ENCODE results near the gene BMP8A.

Gene BMP8A

DNA sequence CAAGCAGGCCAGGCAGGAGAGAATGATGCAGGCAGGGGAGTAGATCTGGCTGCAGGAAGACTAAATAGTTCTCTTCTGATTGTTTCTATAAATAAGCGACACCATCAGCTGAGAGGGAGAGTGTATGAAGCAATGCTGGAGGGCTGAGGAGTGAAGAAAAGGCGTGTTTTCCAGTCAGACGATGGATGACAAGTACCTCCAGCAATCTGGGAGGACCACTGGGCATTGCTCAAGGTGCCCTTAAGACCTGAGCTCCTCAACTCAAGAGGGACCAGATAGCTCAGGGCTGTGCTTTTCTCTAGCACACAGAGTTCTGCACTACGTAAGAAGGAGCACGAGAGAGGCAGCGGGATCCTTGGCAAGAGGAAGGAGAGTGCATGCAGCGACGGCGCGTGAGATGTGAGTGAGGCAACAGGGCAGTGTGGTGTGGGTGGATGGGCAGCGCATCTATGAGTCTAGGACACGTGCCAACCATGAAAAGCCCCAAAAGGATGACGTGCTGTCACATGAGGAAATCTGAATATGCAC is 49.1 kb downstream of the BMP8A start:
- no peak for TF ChIP-seq EZH2phosphoT487 (IDR thresholded peaks at IDR 0.05; ENCODE audit: borderline replicate concordance)
- TF ChIP-seq, protein P1, sequence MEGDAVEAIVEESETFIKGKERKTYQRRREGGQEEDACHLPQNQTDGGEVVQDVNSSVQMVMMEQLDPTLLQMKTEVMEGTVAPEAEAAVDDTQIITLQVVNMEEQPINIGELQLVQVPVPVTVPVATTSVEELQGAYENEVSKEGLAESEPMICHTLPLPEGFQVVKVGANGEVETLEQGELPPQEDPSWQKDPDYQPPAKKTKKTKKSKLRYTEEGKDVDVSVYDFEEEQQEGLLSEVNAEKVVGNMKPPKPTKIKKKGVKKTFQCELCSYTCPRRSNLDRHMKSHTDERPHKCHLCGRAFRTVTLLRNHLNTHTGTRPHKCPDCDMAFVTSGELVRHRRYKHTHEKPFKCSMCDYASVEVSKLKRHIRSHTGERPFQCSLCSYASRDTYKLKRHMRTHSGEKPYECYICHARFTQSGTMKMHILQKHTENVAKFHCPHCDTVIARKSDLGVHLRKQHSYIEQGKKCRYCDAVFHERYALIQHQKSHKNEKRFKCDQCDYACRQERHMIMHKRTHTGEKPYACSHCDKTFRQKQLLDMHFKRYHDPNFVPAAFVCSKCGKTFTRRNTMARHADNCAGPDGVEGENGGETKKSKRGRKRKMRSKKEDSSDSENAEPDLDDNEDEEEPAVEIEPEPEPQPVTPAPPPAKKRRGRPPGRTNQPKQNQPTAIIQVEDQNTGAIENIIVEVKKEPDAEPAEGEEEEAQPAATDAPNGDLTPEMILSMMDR (conservative IDR thresholded peaks at IDR 0.05; ENCODE audit: low read length), result no peak
- Histone ChIP-seq H2AFZ (ENCODE audit: low read length) (no peak overlapping the region), H3K4me1 (ENCODE audit: insufficient read depth, low read length, poor library complexity, severe bottlenecking) (no peaks in the 10 kb centered on the region), H4K20me1 (ENCODE audit: insufficient read depth, low read length, poor library complexity, severe bottlenecking) (no peaks in the 10 kb centered on the region), H3K4me3 (ENCODE audit: low read length, poor library complexity, severe bottlenecking) (no peak overlapping the region), H3K36me3 (ENCODE audit: insufficient read depth, low read length) (no peaks in the 10 kb centered on the region), H3K9me3 (ENCODE audit: insufficient read depth, low read depth, low read length) (no peaks in the 10 kb centered on the region), H3K79me2 (ENCODE audit: insufficient read depth, low read length) (no peaks in the 10 kb centered on the region), H3K4me2 (ENCODE audit: low read depth, low read length, poor library complexity, severe bottlenecking) (no peak overlapping the region), H3K9ac (ENCODE audit: low read depth, low read length, poor library complexity, severe bottlenecking) (no peak overlapping the region), H3K9me2 (replicated peaks; ENCODE audit: low read depth, low read length) (no peaks in the 10 kb centered on the region), H3F3A (ENCODE audit: low read depth) (no peaks in the 10 kb centered on the region), H3K27me3 (ENCODE audit: insufficient read depth, low read length, poor library complexity, severe bottlenecking) (no peaks in the 10 kb centered on the region)

DNA sequence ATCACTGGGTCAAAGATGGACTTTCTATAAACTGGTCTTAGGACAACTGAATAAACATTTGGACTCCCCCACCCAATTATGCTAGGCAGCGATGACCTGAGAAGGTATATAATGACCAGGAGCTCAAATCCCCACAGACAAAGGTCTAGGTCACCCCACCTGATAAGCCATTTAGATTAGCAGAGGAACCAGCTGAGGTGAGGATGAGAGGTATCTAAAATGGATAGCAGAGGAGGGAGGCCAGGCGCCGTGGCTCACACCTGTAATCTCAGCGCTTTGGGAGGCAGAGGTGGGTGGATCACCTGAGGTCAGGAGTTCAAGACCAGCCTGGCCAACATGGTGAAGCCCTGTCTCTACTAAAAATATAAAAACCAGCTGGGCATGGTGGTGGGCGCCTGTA is 51.5 kb downstream of the BMP8A start:
- no peaks in the 10 kb centered on the region; the same call in 1 of the 2 replicates for H3K36me3 ChIP-seq (ENCODE audit: insufficient read depth, low read length)
- TF ChIP-seq EZH2phosphoT487 (IDR thresholded peaks at IDR 0.05; ENCODE audit: borderline replicate concordance), result no peak
- TF ChIP-seq, protein P1 (conservative IDR thresholded peaks at IDR 0.05; ENCODE audit: low read length), result no peak
- H3K79me2 ChIP-seq (ENCODE audit: insufficient read depth, low read length), result no peaks in the 10 kb centered on the region
- H3K9me2 ChIP-seq (replicated peaks; ENCODE audit: low read depth, low read length), result no peaks in the 10 kb centered on the region
- H3K9me3 ChIP-seq (ENCODE audit: insufficient read depth, low read depth, low read length), result no peaks in the 10 kb centered on the region
- H3K4me3 ChIP-seq (ENCODE audit: low read length, poor library complexity, severe bottlenecking), result no peak overlapping the region
- H3K4me2 ChIP-seq (ENCODE audit: low read depth, low read length, poor library complexity, severe bottlenecking), result no peak overlapping the region
- no peak overlapping the region for H2AFZ ChIP-seq (ENCODE audit: low read length)
- no peaks in the 10 kb centered on the region for H3F3A ChIP-seq (ENCODE audit: low read depth)
- no peak overlapping the region for H3K9ac ChIP-seq (ENCODE audit: low read depth, low read length, poor library complexity, severe bottlenecking)
- H4K20me1 ChIP-seq (ENCODE audit: insufficient read depth, low read length, poor library complexity, severe bottlenecking), result no peaks in the 10 kb centered on the region
- H3K4me1 ChIP-seq (ENCODE audit: insufficient read depth, low read length, poor library complexity, severe bottlenecking), result no peaks in the 10 kb centered on the region
- H3K27me3 ChIP-seq (ENCODE audit: insufficient read depth, low read length, poor library complexity, severe bottlenecking), result no peaks in the 10 kb centered on the region

DNA sequence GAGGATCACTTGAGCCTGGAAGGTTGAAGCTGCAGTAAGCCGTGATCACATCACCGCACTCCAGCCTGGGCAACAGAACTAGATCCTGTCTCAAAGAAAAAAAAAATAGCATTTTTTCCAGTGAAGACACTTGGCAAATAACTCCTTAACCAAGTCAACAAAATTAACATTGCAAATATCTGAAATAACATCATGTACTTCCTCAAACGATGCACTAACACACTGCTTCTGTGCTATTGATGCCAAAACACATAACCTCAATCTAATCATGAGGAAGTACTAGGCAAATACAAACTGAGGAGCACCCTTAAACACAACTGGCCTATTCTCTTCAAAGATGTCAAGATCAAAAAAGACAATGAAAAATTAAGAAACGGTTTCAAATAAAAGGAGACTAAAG is 52.9 kb downstream of the BMP8A start:
- Histone ChIP-seq H3K36me3 (ENCODE audit: insufficient read depth, low read length) (no peaks in the 10 kb centered on the region; the same call in 1 of the 2 replicates), H3F3A (ENCODE audit: low read depth) (no peaks in the 10 kb centered on the region), H3K9me3 (ENCODE audit: insufficient read depth, low read depth, low read length) (no peaks in the 10 kb centered on the region), H3K4me2 (ENCODE audit: low read depth, low read length, poor library complexity, severe bottlenecking) (no peak overlapping the region), H3K4me1 (ENCODE audit: insufficient read depth, low read length, poor library complexity, severe bottlenecking) (no peaks in the 10 kb centered on the region), H3K9ac (ENCODE audit: low read depth, low read length, poor library complexity, severe bottlenecking) (no peak overlapping the region), H3K9me2 (replicated peaks; ENCODE audit: low read depth, low read length) (no peaks in the 10 kb centered on the region), H3K27me3 (ENCODE audit: insufficient read depth, low read length, poor library complexity, severe bottlenecking) (no peaks in the 10 kb centered on the region), H2AFZ (ENCODE audit: low read length) (no peak overlapping the region), H3K79me2 (ENCODE audit: insufficient read depth, low read length) (no peaks in the 10 kb centered on the region), H4K20me1 (ENCODE audit: insufficient read depth, low read length, poor library complexity, severe bottlenecking) (no peaks in the 10 kb centered on the region), H3K4me3 (ENCODE audit: low read length, poor library complexity, severe bottlenecking) (no peak overlapping the region)
- TF ChIP-seq, protein P1 (conservative IDR thresholded peaks at IDR 0.05; ENCODE audit: low read length), result no peak
- TF ChIP-seq EZH2phosphoT487 (IDR thresholded peaks at IDR 0.05; ENCODE audit: borderline replicate concordance), result no peak
